ENCODE measurements around the gene EPHA6.
A peak's percentile ranks its signal among the peaks of the same experiment; 100 is the strongest.

EPHA6 gene

DNA sequence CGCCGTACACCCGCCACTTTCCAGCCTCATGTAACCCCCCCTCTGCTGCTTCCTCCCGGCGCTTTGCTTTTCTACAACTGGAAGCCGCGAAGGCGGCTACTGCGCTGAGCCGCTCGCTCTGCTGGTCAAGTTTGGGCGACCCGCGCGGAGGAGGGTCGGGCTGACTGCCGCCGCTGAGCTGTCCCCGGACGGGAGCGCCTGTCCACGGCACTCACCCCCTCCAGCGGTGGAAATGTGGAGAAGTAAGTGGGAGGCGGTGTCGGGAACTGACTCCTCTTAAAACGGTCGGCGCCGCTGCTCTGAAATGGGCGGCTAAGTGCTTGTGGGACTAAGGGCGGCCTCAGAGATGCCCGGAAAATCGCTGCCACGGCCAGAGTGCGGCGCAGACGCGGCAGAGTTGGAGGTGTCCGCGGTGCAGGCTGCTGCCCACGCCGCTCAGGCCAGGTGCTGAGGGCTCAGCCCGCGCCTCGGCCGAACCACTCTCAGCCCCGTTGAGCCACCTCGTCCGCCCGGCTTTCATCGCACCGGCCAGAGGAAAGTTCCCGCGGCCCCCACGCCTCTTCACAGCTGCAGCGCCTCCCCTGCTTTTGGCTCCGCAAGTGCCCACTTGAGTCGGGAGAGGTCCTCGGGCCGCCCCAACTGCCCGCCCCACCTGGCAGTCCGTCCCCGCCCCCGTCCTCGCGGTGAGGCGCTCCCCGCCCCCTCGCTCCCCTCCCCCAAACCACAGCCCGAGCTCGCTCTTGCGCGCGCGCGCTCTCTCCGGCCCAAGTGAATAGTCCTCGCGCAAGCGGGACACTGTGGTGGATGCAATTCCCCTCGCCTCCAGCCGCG is at the start of gene EPHA6:
Gene EPHA6, plus strand, starts transcription at position 775 of the 831 bp plus-strand sequence.
- no peaks in the 10 kb centered on the region for H3K36me3 ChIP-seq (replicated peaks)
- in situ Hi-C loops (cut with MboI; ENCODE audit: low sequenced_read_pairs): no loop called here
- no peaks in the 10 kb centered on the region for H3K9me3 ChIP-seq
- peak within 1 kb of the TSS; percentile 52 for H3K4me3 ChIP-seq
- H3K27me3 ChIP-seq (ENCODE audit: low read depth): peaks cover 3% of the 10 kb centered on the region; the same call in 1 of the 2 replicates
- DNase-seq (ENCODE audit: low spot score in 2 of 2): peak; percentile 49 to 76
- H3K4me1 ChIP-seq: no peaks in the 10 kb centered on the region

DNA sequence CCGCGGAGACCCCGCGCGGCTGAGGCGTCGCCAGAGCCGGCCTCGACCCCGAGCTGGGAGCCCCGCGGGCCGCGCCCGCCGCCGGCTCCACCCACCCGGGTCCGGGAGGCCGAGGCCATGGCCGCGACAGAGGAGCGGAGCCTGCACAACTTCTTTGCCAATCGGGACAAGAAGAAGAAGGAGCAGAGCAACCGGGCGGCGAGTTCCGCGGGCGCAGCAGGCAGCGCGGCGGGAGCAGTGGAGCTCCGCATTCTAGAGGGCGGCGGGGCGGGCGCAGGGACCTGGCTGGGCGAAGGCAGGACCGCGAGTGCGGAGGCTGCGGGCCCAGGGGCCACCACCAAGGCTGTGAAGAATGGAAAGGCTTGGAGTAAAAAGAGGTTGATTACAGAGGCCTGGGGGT is 37.6 kb upstream of the EPHA6 start:
- Histone ChIP-seq H3K4me1 (no peaks in the 10 kb centered on the region), H3K9me3 (no peaks in the 10 kb centered on the region), H3K4me3 (no peak overlapping the region), H3K36me3 (replicated peaks) (no peaks in the 10 kb centered on the region), H3K27me3 (ENCODE audit: low read depth) (no peaks in the 10 kb centered on the region)
- in situ Hi-C loops (cut with MboI; ENCODE audit: low sequenced_read_pairs): no loop called here
- DNase-seq (ENCODE audit: low spot score in 2 of 2): no peak

- in situ Hi-C loops (cut with MboI; ENCODE audit: low sequenced_read_pairs): no loop called here
- H3K36me3 ChIP-seq (replicated peaks): no peaks in the 10 kb centered on the region
- no peaks in the 10 kb centered on the region for H3K4me1 ChIP-seq
- no peaks in the 10 kb centered on the region for H3K9me3 ChIP-seq
- peak in 1 of 2 experiments; percentile 39 for DNase-seq (ENCODE audit: low spot score in 2 of 2)
- H3K27me3 ChIP-seq (ENCODE audit: low read depth): no peaks in the 10 kb centered on the region
- no peak overlapping the region for H3K4me3 ChIP-seq
Observed at GRCh38 chr3:96779810-96780209, 34.6 kb upstream of the EPHA6 start.

GRCh38 chr3:96796101-96796500 is 18.3 kb upstream of the EPHA6 start:
- no peaks in the 10 kb centered on the region for H3K27me3 ChIP-seq (ENCODE audit: low read depth)
- H3K4me3 ChIP-seq: no peak overlapping the region
- in situ Hi-C loops (cut with MboI; ENCODE audit: low sequenced_read_pairs): no loop called here
- H3K36me3 ChIP-seq (replicated peaks): no peaks in the 10 kb centered on the region
- H3K4me1 ChIP-seq: no peaks in the 10 kb centered on the region
- no peaks in the 10 kb centered on the region for H3K9me3 ChIP-seq
- no peak for DNase-seq (ENCODE audit: low spot score in 2 of 2)

GRCh38 chr3:96803870-96804269 is 10.5 kb upstream of the EPHA6 start:
- no peaks in the 10 kb centered on the region for H3K36me3 ChIP-seq (replicated peaks)
- H3K4me3 ChIP-seq: no peak overlapping the region
- in situ Hi-C loops (cut with MboI; ENCODE audit: low sequenced_read_pairs): no loop called here
- peaks cover 4% of the 10 kb centered on the region; the same call in 1 of the 2 replicates for H3K4me1 ChIP-seq
- no peaks in the 10 kb centered on the region for H3K9me3 ChIP-seq
- DNase-seq (ENCODE audit: low spot score in 2 of 2): no peak
- no peaks in the 10 kb centered on the region for H3K27me3 ChIP-seq (ENCODE audit: low read depth)

GRCh38 chr3:96806341-96806740 is 8.1 kb upstream of the EPHA6 start:
- H3K27me3 ChIP-seq (ENCODE audit: low read depth): peaks cover 3% of the 10 kb centered on the region; the same call in 1 of the 2 replicates
- DNase-seq (ENCODE audit: low spot score in 2 of 2): no peak
- no peaks in the 10 kb centered on the region for H3K36me3 ChIP-seq (replicated peaks)
- H3K4me1 ChIP-seq: peaks cover 4% of the 10 kb centered on the region; the same call in 1 of the 2 replicates
- no peak overlapping the region for H3K4me3 ChIP-seq
- in situ Hi-C loops (cut with MboI; ENCODE audit: low sequenced_read_pairs): no loop called here
- H3K9me3 ChIP-seq: no peaks in the 10 kb centered on the region

DNA sequence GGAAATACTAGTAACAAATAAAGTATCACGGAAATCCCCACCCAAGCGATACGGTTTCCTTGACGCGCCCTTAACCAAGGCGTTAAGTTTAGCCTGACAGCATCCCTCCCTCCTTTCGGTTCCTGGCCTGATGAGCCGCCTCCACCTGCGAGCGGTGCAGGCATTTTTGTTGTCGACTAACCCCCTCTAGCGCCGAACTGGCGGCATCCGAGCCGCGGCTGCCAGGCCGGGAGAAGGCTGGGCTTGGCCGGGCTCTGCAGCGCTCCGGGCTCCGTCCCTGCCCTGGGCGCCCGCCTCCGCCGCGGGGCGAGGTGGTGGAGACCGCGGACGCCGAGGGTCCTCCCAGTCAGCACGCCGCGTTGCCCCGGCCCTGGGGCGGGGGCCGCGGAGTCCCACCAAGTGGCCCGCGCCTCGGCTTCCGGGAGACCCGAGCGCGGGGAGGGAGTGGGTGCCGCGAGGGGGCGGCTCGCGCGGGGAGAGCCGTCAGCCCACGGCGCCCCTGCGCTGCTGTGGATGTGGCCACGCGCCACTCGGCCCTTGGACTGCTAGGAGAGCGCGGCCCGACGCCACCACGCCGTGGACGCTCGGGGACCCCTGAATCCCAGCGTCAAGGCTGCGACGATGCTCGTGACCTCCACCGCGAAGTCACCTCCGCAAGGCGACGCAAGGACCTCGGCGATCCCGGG is 1.1 kb upstream of the EPHA6 start:
- Histone ChIP-seq H3K9me3 (no peaks in the 10 kb centered on the region), H3K27me3 (ENCODE audit: low read depth) (peaks cover 3% of the 10 kb centered on the region; the same call in 1 of the 2 replicates), H3K4me3 (peak overlapping the region; percentile 52), H3K36me3 (replicated peaks) (no peaks in the 10 kb centered on the region), H3K4me1 (no peaks in the 10 kb centered on the region)
- peak; percentile 71 to 86 for DNase-seq (ENCODE audit: low spot score in 2 of 2)
- in situ Hi-C loops (cut with MboI; ENCODE audit: low sequenced_read_pairs): no loop called here

GRCh38 chr3:96814651-96815567 is 515 bp downstream of the EPHA6 start:
- H3K4me1 ChIP-seq: no peaks in the 10 kb centered on the region
- peak in 1 of 2 experiments; percentile 49 for DNase-seq (ENCODE audit: low spot score in 2 of 2)
- H3K4me3 ChIP-seq: peak overlapping the region; percentile 52
- H3K27me3 ChIP-seq (ENCODE audit: low read depth): no peaks in the 10 kb centered on the region; the same call in 1 of the 2 replicates
- no peaks in the 10 kb centered on the region for H3K36me3 ChIP-seq (replicated peaks)
- in situ Hi-C loops (cut with MboI; ENCODE audit: low sequenced_read_pairs): no loop called here
- no peaks in the 10 kb centered on the region for H3K9me3 ChIP-seq

DNA sequence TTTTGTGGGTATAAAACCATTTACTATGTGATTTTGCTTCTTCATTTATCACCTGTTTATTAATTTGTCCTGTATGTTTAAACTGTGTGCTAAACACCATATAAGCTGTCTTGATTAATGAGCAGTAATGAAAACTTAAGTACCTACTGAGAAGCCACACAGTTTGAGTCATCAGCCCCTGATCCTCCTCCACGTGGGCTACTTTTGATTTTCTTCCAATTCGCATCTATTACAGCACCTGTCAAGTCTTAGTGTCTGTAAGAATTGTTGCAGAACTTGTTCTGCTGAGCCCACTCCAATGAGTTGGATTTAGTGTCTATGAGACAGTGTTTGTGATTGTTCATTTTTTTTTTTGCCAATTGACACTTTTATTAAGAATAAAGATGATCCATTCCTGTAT is 16.8 kb downstream of the EPHA6 start:
- DNase-seq (ENCODE audit: low spot score in 2 of 2): no peak
- in situ Hi-C loops (cut with MboI; ENCODE audit: low sequenced_read_pairs): no loop called here
- Histone ChIP-seq H3K9me3 (no peaks in the 10 kb centered on the region), H3K36me3 (replicated peaks) (no peaks in the 10 kb centered on the region), H3K4me1 (no peaks in the 10 kb centered on the region), H3K27me3 (ENCODE audit: low read depth) (no peaks in the 10 kb centered on the region), H3K4me3 (no peak overlapping the region)

- no peak overlapping the region for H3K4me3 ChIP-seq
- no peaks in the 10 kb centered on the region for H3K27me3 ChIP-seq (ENCODE audit: low read depth)
- H3K36me3 ChIP-seq (replicated peaks): no peaks in the 10 kb centered on the region
- no peak for DNase-seq (ENCODE audit: low spot score in 2 of 2)
- H3K9me3 ChIP-seq: no peaks in the 10 kb centered on the region
- in situ Hi-C loops (cut with MboI; ENCODE audit: low sequenced_read_pairs): no loop called here
- H3K4me1 ChIP-seq: no peaks in the 10 kb centered on the region
Observed at GRCh38 chr3:96833301-96833700, 18.9 kb downstream of the EPHA6 start.

GRCh38 chr3:96836153-96836915 is 21.9 kb downstream of the EPHA6 start:
- Histone ChIP-seq H3K27me3 (ENCODE audit: low read depth) (no peaks in the 10 kb centered on the region), H3K9me3 (no peaks in the 10 kb centered on the region), H3K4me1 (no peaks in the 10 kb centered on the region), H3K36me3 (replicated peaks) (no peaks in the 10 kb centered on the region), H3K4me3 (no peak overlapping the region)
- no peak for DNase-seq (ENCODE audit: low spot score in 2 of 2)
- in situ Hi-C loops (cut with MboI; ENCODE audit: low sequenced_read_pairs): no loop called here

DNA sequence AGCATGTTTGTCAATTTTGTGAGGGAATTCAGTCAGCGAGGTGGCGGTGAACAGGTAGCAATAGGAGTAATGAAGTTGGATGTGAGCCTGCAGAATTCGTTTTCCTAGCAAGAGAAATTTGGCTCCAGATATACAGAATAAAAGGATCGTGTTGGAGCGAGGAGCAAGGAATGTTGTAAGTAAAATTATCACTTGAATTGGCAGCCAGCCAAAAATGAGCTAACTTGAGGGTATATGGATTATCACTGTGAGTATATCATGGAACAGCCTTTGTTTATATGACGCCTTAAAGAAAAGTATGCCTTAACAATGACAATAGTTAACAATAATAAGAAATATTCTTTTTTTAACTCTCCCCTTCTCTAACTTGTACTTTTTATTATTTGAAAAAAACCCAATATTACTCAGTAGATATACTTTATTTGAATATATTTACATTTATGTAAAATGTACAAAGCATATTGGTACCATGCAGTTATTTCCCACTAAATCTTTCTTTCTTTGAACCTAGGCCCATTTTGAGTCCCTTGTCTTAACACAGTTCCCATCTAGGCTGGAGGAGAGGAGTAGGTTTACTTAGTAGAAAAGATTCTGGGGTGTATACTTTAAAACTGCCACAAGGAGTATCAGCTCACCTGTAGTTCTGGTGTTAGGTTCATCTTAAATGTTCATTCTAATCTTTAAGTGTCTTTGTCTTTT is 29.3 kb downstream of the EPHA6 start:
- no peaks in the 10 kb centered on the region for H3K4me1 ChIP-seq
- in situ Hi-C loops (cut with MboI; ENCODE audit: low sequenced_read_pairs): no loop called here
- DNase-seq (ENCODE audit: low spot score in 2 of 2): peak; percentile 14 to 20
- H3K9me3 ChIP-seq: no peaks in the 10 kb centered on the region
- no peak overlapping the region for H3K4me3 ChIP-seq
- no peaks in the 10 kb centered on the region for H3K36me3 ChIP-seq (replicated peaks)
- H3K27me3 ChIP-seq (ENCODE audit: low read depth): no peaks in the 10 kb centered on the region
